ENCODE data around the gene RALY. TPM values are rescaled to one million over a fixed set of nuclear protein-coding genes. Genes with fewer than 3 reads are reported as not detected.
"Not testable (repeated sequence)": the region's sequence is repeated elsewhere in the genome, so short reads cannot be mapped to it uniquely, and the experiment has no call there.

The RALY gene
- total RNA-seq, 1 experiment from 2014 or later, result 219 TPM

DNA sequence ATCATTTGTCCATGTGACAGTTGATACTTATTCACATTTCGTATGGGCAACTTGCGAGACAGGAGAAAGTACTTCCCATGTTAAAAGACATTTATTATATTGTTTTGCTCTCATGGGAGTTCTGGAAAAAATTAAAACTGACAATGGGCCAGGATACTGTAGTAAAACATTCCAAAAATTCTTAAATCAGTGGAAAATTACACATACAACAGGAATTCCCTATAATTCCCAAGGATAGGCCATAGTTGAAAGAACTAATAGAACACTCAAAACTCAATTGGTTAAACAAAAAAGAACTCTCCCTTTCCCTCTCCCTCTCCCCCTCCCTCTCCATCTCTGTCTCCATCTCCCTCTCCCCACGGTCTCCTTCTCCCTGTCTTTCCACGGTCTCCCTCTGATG, 137.8 kb downstream of the RALY start:
- no peaks in the 10 kb centered on the region for H3K27me3 ChIP-seq (ENCODE audit: insufficient read depth, low read depth)
- H3F3A ChIP-seq (ENCODE audit: insufficient read depth, low read depth), result no peaks in the 10 kb centered on the region
- BruUV-seq (replicated peaks), result no TSS peak
- ChIA-PET CTCF (no interaction called here), POLR2A (ENCODE audit: unreplicated experiment) (no interaction called here)
- no peaks in the 10 kb centered on the region for H3K4me1 ChIP-seq (replicated peaks; ENCODE audit: insufficient read depth)
- no peak overlapping the region for H3K4me3 ChIP-seq
- H3K27ac ChIP-seq, result no peak overlapping the region
- DNase-seq, result no peak
- no peaks in the 10 kb centered on the region for H3K9me2 ChIP-seq (ENCODE audit: insufficient read depth)
- intact Hi-C loops (cut with micrococcal nuclease; ENCODE audit: unreplicated experiment), result no loop called here
- TF ChIP-seq EZH2 (IDR thresholded peaks at IDR 0.05; ENCODE audit: low read depth) (no peak), CTCF (conservative IDR thresholded peaks at IDR 0.05) (no peak)
- H2AFZ ChIP-seq, result no peak overlapping the region
- no peaks in the 10 kb centered on the region for H4K20me1 ChIP-seq (ENCODE audit: insufficient read depth)
- H3K9me3 ChIP-seq (ENCODE audit: insufficient read depth, low read depth), result no peaks in the 10 kb centered on the region
- H3K4me2 ChIP-seq, result no peak overlapping the region
- H3K79me2 ChIP-seq (ENCODE audit: low read depth), result no peaks in the 10 kb centered on the region
- H3K36me3 ChIP-seq (ENCODE audit: low read depth), result no peaks in the 10 kb centered on the region

GRCh38 chr20:34132491-34132890, 138.8 kb downstream of the RALY start:
- H3F3A ChIP-seq (ENCODE audit: insufficient read depth, low read depth), result not testable (repeated sequence)

GRCh38 chr20:34132943-34133342, 139.2 kb downstream of the RALY start:
- H2AFZ ChIP-seq; H3K36me3 ChIP-seq (ENCODE audit: low read depth); H3K79me2 ChIP-seq (ENCODE audit: low read depth); BruUV-seq (replicated peaks); CTCF ChIA-PET; H3K4me2 ChIP-seq; H3F3A ChIP-seq (ENCODE audit: insufficient read depth, low read depth); H3K9me3 ChIP-seq (ENCODE audit: insufficient read depth, low read depth); H3K27me3 ChIP-seq (ENCODE audit: insufficient read depth, low read depth); intact Hi-C loops (cut with micrococcal nuclease; ENCODE audit: unreplicated experiment); H3K9me2 ChIP-seq (ENCODE audit: insufficient read depth); H3K4me3 ChIP-seq; H4K20me1 ChIP-seq (ENCODE audit: insufficient read depth); H3K27ac ChIP-seq; H3K4me1 ChIP-seq (replicated peaks; ENCODE audit: insufficient read depth); DNase-seq: not testable (repeated sequence)
- POLR2A ChIA-PET (ENCODE audit: unreplicated experiment), result interaction anchor here (0.6 kb wide), 1 partner anchor 9 kb away, joined by 3 read pairs; no protein-coding TSS in a partner anchor

More at GRCh38 chr20:34132491-34132890, 138.8 kb downstream of the RALY start:
- H3K27ac ChIP-seq; H3K4me1 ChIP-seq (replicated peaks; ENCODE audit: insufficient read depth); intact Hi-C loops (cut with micrococcal nuclease; ENCODE audit: unreplicated experiment); H4K20me1 ChIP-seq (ENCODE audit: insufficient read depth); DNase-seq; H3K27me3 ChIP-seq (ENCODE audit: insufficient read depth, low read depth); H3K4me3 ChIP-seq; CTCF ChIA-PET; H3K9me3 ChIP-seq (ENCODE audit: insufficient read depth, low read depth); H3K79me2 ChIP-seq (ENCODE audit: low read depth); H3K4me2 ChIP-seq; H3K36me3 ChIP-seq (ENCODE audit: low read depth); H2AFZ ChIP-seq; BruUV-seq (replicated peaks); H3K9me2 ChIP-seq (ENCODE audit: insufficient read depth): not testable (repeated sequence)
- POLR2A ChIA-PET (ENCODE audit: unreplicated experiment), result interaction anchor here (0.6 kb wide), 1 partner anchor 8 kb away, joined by 3 read pairs; no protein-coding TSS in a partner anchor

GRCh38 chr20:34133365-34133860, 139.7 kb downstream of the RALY start:
- H3K9me3 ChIP-seq (ENCODE audit: insufficient read depth, low read depth); H3K27ac ChIP-seq; intact Hi-C loops (cut with micrococcal nuclease; ENCODE audit: unreplicated experiment); H3K79me2 ChIP-seq (ENCODE audit: low read depth); H3K4me2 ChIP-seq; BruUV-seq (replicated peaks); H2AFZ ChIP-seq; H3K4me3 ChIP-seq; H3K9me2 ChIP-seq (ENCODE audit: insufficient read depth); H4K20me1 ChIP-seq (ENCODE audit: insufficient read depth); H3F3A ChIP-seq (ENCODE audit: insufficient read depth, low read depth); H3K36me3 ChIP-seq (ENCODE audit: low read depth); H3K4me1 ChIP-seq (replicated peaks; ENCODE audit: insufficient read depth); DNase-seq; H3K27me3 ChIP-seq (ENCODE audit: insufficient read depth, low read depth): not testable (repeated sequence)
- CTCF ChIA-PET, result interaction anchor here (0.6 kb wide), 2 partner anchors 75 to 1322 kb away, joined by 4 read pairs; no protein-coding TSS in a partner anchor
- POLR2A ChIA-PET (ENCODE audit: unreplicated experiment), result interaction anchor here (0.6 kb wide), 1 partner anchor 1041 kb away, joined by 5 read pairs; no protein-coding TSS in a partner anchor

Small RNA genes lying within 50 kb of the gene (microRNA-seq; reads per million reads assigned to microRNA genes)
- not detected for gene MIR4755 (ENCODE audit: borderline number of aligned reads, borderline replicate concordance)

Other genes starting within 250 kb of the RALY start
- gene CHMP4B, start 182.6 kb upstream of the RALY start, total RNA-seq (2021), result 176 and 180 TPM in 2 replicates
- gene EIF2S2, start 118.3 kb downstream of the RALY start, total RNA-seq (2021), result 129 and 162 TPM in 2 replicates
- not detected in 2 replicates for gene ASIP, start 247.5 kb downstream of the RALY start, total RNA-seq (2021)